GM18873 (cell line): Measurements from ENCODE around the gene AADACL2.

Experiments
- ATAC-seq: cut with Tn5 transposase; IDR thresholded peaks from one replicate; pipeline ENCODE4 v1.9.1; 2021; ENCODE audit warnings: mild to moderate bottlenecking, moderate library complexity, moderate number of reproducible peaks; ENCODE audit not compliant: unreplicated experiment, low FRiP score

Gene AADACL2, protein sequence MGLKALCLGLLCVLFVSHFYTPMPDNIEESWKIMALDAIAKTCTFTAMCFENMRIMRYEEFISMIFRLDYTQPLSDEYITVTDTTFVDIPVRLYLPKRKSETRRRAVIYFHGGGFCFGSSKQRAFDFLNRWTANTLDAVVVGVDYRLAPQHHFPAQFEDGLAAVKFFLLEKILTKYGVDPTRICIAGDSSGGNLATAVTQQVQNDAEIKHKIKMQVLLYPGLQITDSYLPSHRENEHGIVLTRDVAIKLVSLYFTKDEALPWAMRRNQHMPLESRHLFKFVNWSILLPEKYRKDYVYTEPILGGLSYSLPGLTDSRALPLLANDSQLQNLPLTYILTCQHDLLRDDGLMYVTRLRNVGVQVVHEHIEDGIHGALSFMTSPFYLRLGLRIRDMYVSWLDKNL

DNA sequence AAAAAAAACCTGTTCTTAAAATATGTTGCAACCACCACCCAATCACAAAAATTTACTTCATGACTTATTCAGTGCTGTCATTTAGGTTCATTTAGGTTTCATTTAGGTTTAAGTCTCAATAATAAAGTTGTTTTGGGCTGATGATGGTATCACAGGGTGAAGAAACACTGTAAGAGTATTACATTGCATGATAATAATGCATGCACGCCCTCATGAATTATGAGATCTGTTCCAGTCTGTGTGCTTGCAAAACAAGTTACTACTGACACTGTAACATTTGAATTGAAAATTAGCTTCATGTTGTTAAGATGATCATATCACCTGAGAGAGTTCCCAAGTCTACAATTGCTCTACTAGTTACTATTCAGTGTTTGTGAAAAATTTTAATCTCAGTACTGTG is at the start of gene AADACL2:
TSS of gene AADACL2 (plus strand) at position 315 of the 400 bp plus-strand sequence. CDS start 109 bp downstream, outside the sequence.
- no peak for ATAC-seq

DNA sequence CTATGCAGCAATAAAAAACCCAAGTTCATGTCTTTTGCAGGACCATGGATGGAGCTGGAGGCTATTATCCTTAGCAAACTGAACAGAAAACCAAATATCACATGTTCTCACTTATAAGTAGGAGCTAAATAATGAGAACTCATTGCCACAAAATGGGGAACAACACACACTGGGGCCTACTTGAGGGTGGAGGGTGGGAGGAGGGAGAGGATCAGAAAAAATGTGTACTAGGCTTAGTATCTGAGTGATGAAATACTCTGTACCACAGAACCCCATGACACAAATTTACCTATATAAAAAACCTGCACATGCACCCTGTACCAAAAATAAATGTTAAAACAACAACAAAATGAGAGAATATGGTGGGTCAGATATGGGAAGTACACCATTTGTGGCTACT is 49.6 kb upstream of the AADACL2 start:
- no peak for ATAC-seq

DNA sequence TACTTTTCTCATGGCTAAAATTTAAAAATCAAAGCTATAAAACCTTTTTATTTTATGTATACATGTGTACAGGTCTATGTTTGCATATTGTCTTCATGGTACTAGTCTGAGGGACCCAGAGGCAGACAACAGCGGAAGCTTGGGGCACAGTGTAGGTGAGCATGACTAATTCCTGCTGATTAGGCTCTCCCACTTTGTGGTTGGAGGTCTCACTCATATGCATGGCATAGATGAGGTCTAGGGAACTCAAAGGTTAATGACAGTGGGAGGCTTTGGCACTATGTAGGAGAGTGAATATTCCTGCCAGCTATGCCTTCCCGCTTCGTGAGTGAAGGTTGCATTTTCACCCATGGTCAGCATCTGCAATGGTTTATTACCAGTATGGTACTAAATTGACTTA is 47.5 kb upstream of the AADACL2 start:
- no peak for ATAC-seq

DNA sequence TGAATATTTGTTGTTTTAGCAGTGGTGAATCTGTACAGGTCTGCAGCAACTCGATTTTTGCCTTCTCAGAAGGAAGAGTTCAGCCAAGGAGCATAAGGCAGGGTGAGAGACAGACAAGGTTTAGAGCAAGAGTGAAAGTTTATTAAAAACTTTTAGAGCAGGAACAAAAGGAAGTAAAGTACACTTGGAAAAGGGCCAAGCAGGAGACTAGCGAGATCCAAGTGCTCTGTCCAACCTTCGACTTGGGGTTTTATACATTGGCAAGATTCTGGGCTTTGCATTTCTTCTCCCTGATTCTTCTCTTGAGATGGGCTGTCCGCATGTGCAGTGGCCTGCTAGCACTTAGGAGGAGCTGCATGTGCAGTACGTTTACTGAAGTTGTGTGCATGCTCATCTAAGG is 46.7 kb upstream of the AADACL2 start:
- no peak for ATAC-seq

DNA sequence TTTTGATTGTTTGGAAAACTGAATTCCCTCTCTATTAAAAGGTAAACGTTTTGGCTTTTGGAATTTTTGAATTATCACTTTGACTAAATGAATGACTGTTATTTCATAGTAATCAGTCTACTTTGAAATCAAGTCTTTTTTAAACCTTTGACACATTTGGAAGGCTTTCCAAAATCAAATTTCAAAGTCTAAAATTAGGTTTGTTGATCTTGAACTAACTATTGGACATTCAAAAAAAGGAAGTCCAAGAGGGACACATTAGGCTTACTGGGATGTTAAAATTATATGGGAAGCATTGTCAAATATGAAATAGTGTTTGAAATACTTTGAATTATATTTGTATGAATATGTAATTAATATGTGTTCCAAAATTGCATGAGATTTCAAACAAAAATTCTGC is 45.2 kb upstream of the AADACL2 start:
- ATAC-seq, result no peak

DNA sequence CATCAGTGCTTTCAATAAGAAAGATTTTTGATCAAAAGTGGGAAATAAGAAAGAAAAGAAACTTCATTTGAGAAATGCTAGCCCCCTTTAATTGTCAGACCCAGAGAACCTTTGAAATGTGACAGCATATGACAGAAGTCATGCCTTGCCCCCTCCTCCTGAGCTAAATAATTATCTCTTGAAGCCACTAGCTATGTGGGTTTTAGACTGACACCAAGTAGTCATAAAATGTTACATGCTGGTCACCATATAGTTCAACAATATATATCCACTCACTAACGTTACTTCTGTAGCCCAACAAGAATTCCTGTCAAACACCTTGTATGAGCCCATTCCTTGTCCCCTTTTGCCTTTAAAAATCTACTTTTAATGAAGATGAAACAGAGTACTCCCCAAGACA is 43.1 kb upstream of the AADACL2 start:
- no peak for ATAC-seq

DNA sequence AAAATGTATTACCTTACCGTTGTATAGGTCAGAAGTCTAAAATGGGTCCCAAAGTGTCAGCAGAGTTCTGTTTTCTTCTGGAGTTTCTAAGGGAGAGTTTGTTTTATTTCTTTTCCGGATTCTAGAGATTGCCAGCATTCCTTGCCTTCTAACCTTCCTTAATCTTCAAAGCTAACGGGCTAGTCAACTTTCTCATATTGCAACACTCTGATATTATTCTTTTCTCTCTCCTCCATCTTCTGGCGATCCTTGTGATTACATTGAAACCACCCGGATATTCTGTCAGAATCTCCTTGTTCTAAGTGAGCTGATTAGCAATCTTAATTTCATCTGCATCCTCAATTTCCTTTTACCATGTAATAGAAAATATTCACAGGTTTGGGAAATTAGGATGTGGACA is 36.2 kb upstream of the AADACL2 start:
- ATAC-seq, result no peak

DNA sequence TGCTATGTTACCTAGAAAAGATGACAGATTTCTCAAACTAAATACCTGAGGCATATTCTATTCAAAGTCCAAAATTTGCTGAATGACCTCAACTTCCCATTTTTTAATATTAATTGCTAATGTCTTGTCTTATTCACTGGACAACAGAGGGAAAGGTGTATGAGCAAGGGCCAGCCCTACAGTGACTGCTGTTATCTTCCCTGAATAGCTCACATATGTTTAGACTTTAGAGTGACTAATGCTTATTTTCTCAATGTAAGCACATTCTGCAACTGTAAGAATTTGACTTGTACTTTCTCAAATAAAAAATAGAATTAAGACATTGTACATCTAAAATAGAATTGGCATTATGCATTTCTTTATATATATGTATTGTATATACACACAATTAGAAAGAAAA is 26.5 kb upstream of the AADACL2 start:
- ATAC-seq, result no peak

DNA sequence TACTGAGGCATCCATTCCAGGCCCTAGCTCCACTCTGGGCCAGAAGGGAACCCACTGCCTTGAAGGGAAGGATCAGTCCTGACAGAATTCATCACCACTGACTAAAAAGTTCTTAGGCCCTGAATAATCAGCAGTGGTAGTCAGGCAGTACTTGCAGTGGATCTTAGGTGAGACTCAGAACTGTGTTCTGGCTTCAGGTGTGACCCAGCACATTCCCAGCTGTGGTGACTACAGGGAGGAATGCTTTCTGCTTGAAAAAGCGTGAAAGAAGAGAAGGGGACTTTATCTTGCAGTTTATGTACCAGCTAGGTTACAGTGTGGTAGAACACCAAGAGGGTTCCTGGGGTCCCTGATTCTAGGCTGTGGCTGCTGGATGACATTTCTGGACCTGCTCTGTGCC is 24.9 kb upstream of the AADACL2 start:
- no peak for ATAC-seq

DNA sequence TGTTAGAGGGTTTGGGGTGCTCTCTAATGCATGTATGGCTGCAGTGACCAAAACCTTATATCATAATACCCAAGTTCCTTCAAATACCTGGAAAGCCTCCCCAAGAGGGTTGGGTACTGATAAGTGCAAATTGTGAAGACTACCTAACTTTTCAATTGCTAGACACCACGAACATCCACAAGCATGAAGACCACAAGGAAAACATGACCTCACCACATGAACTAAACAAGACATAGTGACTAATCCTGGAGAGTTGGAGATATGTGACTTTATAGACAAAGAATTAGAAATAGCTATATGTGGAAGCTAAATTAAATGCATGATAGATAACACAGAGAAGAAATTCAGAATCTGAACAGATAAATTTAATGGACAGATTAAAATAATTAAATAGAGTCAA is 23.9 kb upstream of the AADACL2 start:
- ATAC-seq, result no peak

DNA sequence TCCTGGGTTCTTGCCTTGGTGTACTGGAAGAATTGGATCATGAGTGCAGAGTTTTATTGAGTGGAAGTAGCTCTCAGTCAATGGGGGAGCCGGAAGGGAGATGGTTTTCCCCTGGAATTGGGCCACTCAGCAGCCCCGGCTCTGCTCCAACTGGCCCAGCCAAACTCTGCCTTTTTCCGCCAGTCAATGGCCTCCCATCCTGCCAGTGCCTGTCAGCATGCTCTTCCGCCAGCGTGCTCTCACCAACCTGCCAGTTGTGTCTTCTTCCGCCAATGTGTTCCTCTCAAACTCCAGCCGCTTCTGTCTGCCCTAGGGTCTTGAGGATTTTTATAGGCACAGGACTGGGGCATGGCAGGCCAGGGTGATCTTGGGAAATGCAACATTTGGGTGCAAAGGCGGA is 12.4 kb upstream of the AADACL2 start:
- no peak for ATAC-seq

DNA sequence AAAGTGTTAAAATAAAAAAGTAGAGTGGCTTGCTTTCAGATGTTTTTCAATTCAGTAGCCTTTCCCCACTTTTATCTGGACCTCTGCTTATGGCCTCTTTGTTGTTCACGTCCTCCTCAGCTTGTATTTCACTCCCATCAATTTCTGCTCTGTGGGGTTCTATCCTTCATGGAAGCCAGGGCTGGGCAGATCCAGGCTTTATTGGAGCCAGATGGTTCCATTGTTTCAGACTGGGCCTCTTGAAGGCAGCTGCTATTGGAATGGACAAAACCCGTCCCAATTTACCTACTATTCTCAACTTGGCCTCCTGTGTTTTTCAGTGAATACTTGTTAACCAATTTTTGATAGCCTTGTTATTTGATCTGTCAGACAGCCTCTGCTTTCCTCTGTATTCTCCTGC is 10.9 kb upstream of the AADACL2 start:
- ATAC-seq, result no peak

DNA sequence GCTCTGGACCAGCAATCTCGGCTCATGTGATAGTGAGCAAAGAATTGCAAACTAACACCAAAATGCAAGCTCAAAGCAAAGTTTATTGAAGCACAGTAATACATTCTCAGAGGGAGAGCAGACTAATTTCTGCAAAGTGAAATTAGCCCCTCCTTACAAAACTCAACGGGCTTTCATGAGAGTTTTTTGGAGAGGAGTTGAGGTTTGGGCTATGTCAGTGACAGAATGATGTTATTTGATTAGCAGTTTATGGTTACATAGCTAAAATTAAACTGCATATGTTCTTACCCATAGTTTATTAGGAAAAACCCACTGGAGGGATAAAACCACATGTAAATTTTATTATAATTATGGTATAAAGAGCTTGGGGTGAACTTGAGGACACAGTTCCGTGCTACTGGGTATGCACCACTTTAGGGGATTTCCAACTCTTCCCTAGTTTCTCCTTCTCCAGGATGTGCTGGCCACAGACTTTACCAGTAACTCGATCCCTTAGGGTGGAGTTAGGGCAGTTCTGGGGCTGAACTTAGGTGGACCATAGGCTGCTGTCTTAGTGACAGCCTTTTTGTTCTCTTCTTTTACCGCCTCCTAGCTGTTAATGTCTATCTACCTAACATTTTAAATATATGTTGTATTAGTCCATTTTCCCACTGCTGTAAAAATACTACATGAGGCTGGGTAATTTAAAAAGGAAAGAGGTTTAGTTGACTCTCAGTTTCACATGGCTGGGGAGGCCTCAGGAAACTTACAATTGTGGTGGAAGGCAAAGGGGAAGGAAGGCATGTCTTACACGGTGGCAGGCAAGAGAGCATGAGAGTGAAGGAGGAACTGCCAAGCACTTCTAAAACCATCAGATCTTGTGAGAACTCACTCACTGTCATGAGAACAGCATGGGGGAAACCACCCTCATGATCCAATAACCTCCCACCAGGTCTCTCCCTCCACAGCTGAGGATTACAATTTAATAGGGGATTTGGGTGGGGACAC is 8.9 kb upstream of the AADACL2 start:
- ATAC-seq, result no peak

DNA sequence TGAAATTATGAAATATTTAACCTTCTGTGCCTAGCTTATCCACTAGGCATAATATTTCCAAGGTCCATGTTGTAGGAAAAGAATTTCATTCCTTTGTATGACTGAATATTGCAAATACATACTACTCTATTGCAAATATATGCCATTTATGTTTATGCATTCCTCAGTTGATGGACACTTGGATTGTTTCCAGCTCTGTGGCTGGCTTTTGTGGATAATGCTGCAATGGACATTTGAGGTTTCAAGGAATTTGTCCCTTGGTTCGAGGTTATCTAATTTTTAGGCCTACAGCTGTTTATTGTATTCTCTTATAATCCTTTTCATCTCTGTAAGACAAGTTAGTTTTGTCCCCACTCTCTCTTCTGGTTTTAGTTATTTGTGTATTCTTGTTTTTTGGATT is 7.7 kb upstream of the AADACL2 start:
- no peak for ATAC-seq

DNA sequence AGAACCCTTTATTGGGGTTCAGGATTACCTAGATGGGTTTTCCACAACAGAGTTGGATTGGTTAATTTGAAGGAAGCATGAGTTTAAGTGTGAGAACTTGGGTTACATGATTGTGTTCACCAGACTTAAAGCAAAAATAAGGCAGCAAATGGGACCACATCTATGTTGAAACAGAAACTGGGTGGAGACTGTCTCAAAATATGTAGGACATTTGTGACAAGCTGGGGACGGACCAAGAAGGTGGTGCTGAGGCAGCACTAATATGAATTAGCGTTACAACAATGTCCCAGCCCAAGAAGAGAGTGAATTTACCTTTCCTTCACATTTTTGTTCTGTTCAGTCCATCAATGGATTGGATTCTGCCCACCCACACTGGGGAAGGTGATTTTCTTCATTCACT is 866 bp upstream of the AADACL2 start:
- no peak for ATAC-seq

DNA sequence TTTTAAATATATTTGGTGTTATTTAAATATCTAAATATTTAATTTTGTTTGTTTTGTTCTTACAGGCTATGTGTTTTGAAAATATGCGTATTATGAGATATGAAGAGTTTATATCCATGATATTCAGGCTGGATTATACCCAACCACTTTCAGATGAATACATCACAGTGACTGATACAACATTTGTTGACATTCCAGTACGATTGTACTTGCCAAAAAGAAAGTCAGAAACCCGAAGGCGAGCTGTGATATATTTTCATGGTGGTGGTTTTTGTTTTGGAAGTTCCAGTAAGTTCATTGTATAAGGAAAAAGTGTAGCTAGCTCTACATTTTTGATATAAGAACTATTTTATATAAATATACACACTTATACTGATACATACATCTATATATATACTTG is 6.9 kb downstream of the AADACL2 start:
- no peak for ATAC-seq

DNA sequence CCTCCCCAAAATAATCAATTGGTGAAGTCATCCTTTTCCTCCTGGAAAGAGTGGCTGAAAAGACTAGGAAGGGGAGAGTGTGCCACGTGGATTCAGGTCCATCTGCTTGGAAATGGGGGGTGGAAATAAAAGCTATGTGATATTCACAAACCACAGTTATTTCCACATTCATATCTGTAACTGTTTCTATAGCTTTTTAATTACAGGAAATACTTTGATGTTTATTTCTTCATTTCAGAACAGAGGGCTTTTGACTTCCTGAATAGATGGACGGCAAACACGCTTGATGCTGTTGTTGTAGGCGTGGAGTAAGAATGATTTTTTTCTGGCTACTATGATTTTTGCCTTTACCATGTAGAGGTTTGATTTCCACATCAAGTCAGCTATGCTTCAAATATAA is 10.1 kb downstream of the AADACL2 start:
- ATAC-seq, result no peak

DNA sequence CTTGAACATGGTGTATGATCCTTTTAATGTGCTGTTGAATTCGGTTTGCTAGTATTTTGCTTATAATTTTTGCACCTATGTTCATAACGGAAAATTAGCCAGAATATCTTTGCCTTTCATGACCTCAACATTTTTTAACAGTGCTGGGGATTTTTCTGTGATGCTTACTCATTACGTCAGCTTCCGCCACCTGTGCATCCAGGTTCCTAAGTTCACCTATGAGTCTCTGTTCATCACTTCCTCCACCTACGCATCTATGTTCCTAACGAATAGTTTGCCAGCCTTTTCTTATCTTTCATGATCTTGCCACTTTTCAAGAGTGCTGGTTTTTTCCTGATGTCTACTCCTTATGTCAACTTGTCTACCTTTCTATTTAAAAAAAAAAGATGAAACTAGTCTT is 16.5 kb downstream of the AADACL2 start:
- ATAC-seq, result no peak

DNA sequence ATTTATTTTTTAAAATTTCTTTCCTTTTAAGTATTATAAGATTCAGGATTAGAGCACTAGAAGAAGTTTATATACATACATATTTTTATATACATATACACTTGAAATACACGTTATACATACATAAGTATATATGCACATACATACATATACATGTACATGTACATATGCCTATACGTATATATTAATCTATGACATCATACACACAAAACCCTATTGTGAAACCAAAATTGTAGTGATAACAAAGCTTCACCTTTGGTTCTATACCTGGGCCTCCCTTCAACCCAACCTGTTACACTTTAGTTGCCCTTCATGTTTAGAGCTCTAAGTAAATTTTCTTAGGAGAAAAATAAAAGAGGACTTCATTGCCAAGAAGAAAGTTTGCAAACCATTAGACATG is 17.0 kb downstream of the AADACL2 start:
- ATAC-seq, result no peak

DNA sequence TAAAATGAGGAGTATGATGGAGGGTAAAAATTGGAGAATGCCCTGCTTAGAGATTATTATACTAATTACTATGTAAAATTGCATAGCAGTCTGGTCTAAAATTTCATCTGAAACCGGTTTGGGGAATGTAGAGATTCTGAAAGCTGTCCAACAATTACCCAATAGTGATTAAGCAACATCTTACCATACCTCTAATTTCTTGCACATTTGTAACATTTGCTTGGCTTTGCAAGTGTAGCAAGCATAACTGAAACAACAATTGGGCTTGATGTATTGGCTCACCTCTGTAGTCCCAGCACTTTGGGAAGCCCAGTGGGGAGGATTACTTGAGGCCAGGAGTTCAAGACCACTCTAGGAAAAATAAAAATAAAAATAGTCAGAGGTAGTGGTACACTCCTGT is 17.4 kb downstream of the AADACL2 start:
- no peak for ATAC-seq

DNA sequence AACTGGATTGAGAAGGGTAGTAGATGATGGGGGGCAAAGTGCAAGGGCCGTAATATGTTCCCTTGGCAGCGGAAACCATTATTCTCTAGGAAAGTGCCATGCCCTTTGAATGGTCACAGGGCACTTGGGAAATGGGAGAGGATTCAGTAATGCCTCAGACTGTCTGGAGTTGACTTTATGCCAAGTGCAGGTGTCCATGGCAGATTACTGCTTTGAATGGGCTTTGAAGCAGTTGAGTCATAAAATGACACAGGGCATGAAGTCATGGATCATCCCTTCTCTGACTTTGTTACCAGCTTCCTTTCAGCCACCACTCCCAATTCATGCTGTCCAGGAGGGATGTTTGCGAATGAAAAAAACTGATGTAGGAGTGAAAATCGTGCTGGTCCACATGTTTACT is 20.1 kb downstream of the AADACL2 start:
- no peak for ATAC-seq

DNA sequence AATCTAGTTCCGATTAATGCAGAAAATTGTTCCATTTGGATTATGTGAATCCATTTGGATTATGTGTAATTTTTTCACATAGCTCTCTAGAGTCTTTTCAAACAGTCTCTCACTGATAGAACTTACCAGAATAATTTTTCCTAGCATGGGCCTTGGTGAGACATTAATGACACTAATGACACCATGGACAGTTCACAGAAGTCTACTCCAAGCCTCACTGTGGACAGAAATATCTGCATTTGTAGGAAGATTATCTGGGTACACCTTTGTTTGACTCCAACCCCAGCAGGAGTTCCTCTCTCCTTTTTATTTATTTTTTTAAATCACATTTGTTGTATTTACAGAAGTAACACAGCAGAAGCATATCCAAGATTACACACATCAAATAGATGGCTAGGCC is 27.9 kb downstream of the AADACL2 start:
- ATAC-seq, result no peak
